GM23338 (cell line): Measurements from ENCODE around the gene GRAMD1B.

Experiments used
- CTCF ChIP-seq, 2 experiments: fragments of 200-600 bp in 1 of 2; sonication (generic) in 1 of 2; conservative IDR thresholded peaks; 2 replicates each; pipeline versions ENCODE4 v1.5.1 to v1.6.1; 2016 to 2017; ENCODE audit warnings: antibody characterized with exemption in 2 of 2, low read depth in 2 of 2, mild to moderate bottlenecking in 2 of 2, moderate library complexity in 1 of 2
- EZH2 ChIP-seq: fragments of 200-600 bp; sonication (generic); IDR thresholded peaks from one replicate; pipeline ENCODE4 v1.8.0; 2017; ENCODE audit warnings: antibody characterized with exemption, mild to moderate bottlenecking, low read depth; ENCODE audit not compliant: unreplicated experiment
- EZH2phosphoT487 ChIP-seq: fragments of 200-600 bp; sonication (generic); IDR thresholded peaks from one replicate; pipeline ENCODE4 v1.8.1; 2018; ENCODE audit warnings: antibody characterized with exemption; ENCODE audit not compliant: unreplicated experiment
- POLR2AphosphoS5 ChIP-seq: IDR thresholded peaks from 2 replicates; pipeline ENCODE4 v1.6.1; 2016; ENCODE audit warnings: antibody characterized with exemption, low read depth
- STAT1 ChIP-seq: IDR thresholded peaks from one replicate; pipeline ENCODE4 v1.6.1; 2016; ENCODE audit warnings: antibody characterized with exemption; ENCODE audit not compliant: unreplicated experiment

- no peak for TF ChIP-seq CTCF (conservative IDR thresholded peaks at IDR 0.05; ENCODE audit: low read depth in 2 of 2)
- no peak for TF ChIP-seq STAT1
- TF ChIP-seq EZH2phosphoT487, result no peak
- no peak for TF ChIP-seq POLR2AphosphoS5
- TF ChIP-seq EZH2, result no peak
Measured at GRCh38 chr11:123527947-123528346, 97.9 kb downstream of the GRAMD1B start.
